HG03378 (cell line): ENCODE results near the gene HORMAD2.

Source experiments
- ATAC-seq: cut with Tn5 transposase; IDR thresholded peaks from one replicate; pipeline ENCODE4 v1.9.1; 2021; ENCODE audit warnings: mild to moderate bottlenecking, moderate library complexity; ENCODE audit not compliant: unreplicated experiment

HORMAD2 gene

GRCh38 chr22:30079952-30080533 is at the start of gene HORMAD2:
Gene HORMAD2 (plus strand): TSS chr22:30080464. CDS start chr22:30093953, 13,489 bp downstream.
- no peak for ATAC-seq

- ATAC-seq = no peak
These were observed 48.9 kb upstream of the HORMAD2 start for GRCh38 chr22:30031328-30031727.

- ATAC-seq = no peak
These were observed 48.4 kb upstream of the HORMAD2 start for GRCh38 chr22:30031764-30032455.

- ATAC-seq = no peak
These were observed 47.1 kb upstream of the HORMAD2 start for GRCh38 chr22:30033137-30033536.

- ATAC-seq = no peak
These were observed 46.4 kb upstream of the HORMAD2 start for GRCh38 chr22:30033901-30034300.

GRCh38 chr22:30036656-30037055 is 43.6 kb upstream of the HORMAD2 start:
- no peak for ATAC-seq

GRCh38 chr22:30038219-30038618 is 42.0 kb upstream of the HORMAD2 start:
- no peak for ATAC-seq

GRCh38 chr22:30040499-30041260 is 39.6 kb upstream of the HORMAD2 start:
- no peak for ATAC-seq

GRCh38 chr22:30041475-30041874 is 38.8 kb upstream of the HORMAD2 start:
- no peak for ATAC-seq

GRCh38 chr22:30041881-30042280 is 38.4 kb upstream of the HORMAD2 start:
- ATAC-seq = no peak

GRCh38 chr22:30043161-30043560 is 37.1 kb upstream of the HORMAD2 start:
- no peak for ATAC-seq

- no peak for ATAC-seq
These were observed 35.9 kb upstream of the HORMAD2 start for GRCh38 chr22:30044369-30044768.

- no peak for ATAC-seq
These were observed 35.3 kb upstream of the HORMAD2 start for GRCh38 chr22:30044881-30045493.

GRCh38 chr22:30045494-30045887 is 34.8 kb upstream of the HORMAD2 start:
- no peak for ATAC-seq

- ATAC-seq = no peak
These were observed 34.2 kb upstream of the HORMAD2 start for GRCh38 chr22:30045901-30046715.

GRCh38 chr22:30046716-30047363 is 33.4 kb upstream of the HORMAD2 start:
- ATAC-seq = no peak

- ATAC-seq = no peak
These were observed 32.9 kb upstream of the HORMAD2 start for GRCh38 chr22:30047364-30047738.

GRCh38 chr22:30048681-30049080 is 31.6 kb upstream of the HORMAD2 start:
- ATAC-seq = no peak

GRCh38 chr22:30054067-30054763 is 26.0 kb upstream of the HORMAD2 start:
- ATAC-seq = no peak

GRCh38 chr22:30054764-30055069 is 25.5 kb upstream of the HORMAD2 start:
- ATAC-seq = no peak
